Activated CD8-positive, alpha-beta T cell treated with anti-CD3 and anti-CD28 coated beads, Interleukin-2, amount 10 ng/mL, durations not matched to agents 7 days and 5 days (primary cell): ENCODE measurements around the gene KIAA0513. TPM values are rescaled to one million over a fixed set of nuclear protein-coding genes. Genes with fewer than 3 reads are reported as not detected.

Experiments used
- ATAC-seq: fragments of 150-1000 bp; cut with Tn5 transposase; one replicate; pipeline ENCODE4 v1.10.0; 2021; ENCODE audit warnings: moderate library complexity
- CTCF ChIA-PET: fragments of 350-600 bp; sonication (Branson Sonifier 250); formaldehyde crosslinking; loops from one replicate; lab custom pipeline; 2021; ENCODE audit warnings: antibody characterized with exemption; lab: Charles Lee
- POLR2A ChIA-PET: fragments of 350-600 bp; sonication (Branson Sonifier 250); formaldehyde crosslinking; loops from one replicate; lab custom pipeline; 2021; ENCODE audit warnings: antibody characterized with exemption; lab: Charles Lee
- DNase-seq: peaks from one replicate; pipeline ENCODE4 v3.0.0-alpha.2; 2020
- H3K27ac Mint-ChIP-seq: one replicate; pipeline ENCODE4 v1.8.0; 2021; ENCODE audit warnings: mild to moderate bottlenecking, mixed read lengths
- H3K27me3 Mint-ChIP-seq: one replicate; pipeline ENCODE4 v1.8.0; 2021; ENCODE audit warnings: low read depth, mixed read lengths
- H3K36me3 Mint-ChIP-seq: one replicate; pipeline ENCODE4 v1.8.0; 2021; ENCODE audit warnings: low read depth, mixed read lengths
- H3K4me1 Mint-ChIP-seq: one replicate; pipeline ENCODE4 v1.8.0; 2021; ENCODE audit warnings: low read depth, mixed read lengths
- H3K4me3 Mint-ChIP-seq: one replicate; pipeline ENCODE4 v1.8.0; 2021; ENCODE audit warnings: mild to moderate bottlenecking, mixed read lengths
- H3K9me3 Mint-ChIP-seq: one replicate; pipeline ENCODE4 v1.8.0; 2022; ENCODE audit warnings: mixed read lengths; ENCODE audit not compliant: insufficient read depth
- total RNA-seq, 2 experiments: library from RNA; stranded (reverse); gene quantifications; one replicate each; pipeline ENCODE4 v1.2.3, GENCODE V29; 2021

Gene KIAA0513
- total RNA-seq, 2 experiments from 2014 or later: 8.1 to 9.1 TPM

- no peak overlapping the region for H3K4me3 Mint-ChIP-seq
- CTCF ChIA-PET: interaction anchor here (3.1 kb wide), 1 partner anchor 69 kb away, joined by 13 read pairs; no protein-coding TSS in a partner anchor
- POLR2A ChIA-PET: no interaction called here
Measured at GRCh38 chr16:85017633-85018032, 10.0 kb upstream of the KIAA0513 start.

DNA sequence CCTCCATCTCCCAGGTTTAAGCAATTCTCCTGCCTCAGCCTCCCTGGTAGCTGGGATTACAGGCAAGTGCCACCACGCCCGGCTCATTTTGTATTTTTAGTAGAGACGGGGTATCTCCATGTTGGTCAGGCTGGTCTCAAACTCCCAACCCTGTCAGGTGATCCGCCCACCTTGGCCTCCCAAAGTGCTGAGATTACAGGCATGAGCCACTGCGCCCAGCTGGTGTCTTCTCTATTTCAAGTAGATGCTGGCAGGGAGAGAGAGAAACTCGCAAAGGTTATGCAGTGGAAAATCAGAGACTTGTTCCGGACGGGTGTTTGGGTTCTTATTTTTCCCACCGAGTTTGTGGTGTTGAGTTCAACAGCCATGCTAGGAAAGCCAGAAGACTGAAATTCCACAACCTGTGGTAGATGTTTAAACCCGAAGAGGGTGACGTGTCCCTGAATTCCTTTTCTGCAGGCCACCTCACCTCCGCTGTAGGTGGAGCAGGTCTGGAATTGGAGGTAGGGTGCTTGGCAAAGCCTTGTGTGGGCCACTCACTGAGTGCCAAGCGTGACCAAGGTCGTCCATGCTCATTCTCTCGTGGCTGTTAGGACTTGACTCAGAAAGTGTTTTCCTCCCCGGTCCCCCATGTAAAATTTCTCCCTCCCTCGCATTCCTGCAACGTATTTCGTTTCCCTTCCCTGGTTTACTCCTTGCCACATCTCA, 8.9 kb upstream of the KIAA0513 start:
- H3K27me3 Mint-ChIP-seq: peaks cover 20% of the 10 kb centered on the region
- DNase-seq (no peak), ATAC-seq (no peak)
- CTCF ChIA-PET: no interaction called here
- no peak overlapping the region for H3K27ac Mint-ChIP-seq
- POLR2A ChIA-PET: interaction anchor here (1.1 kb wide), 1 partner anchor 7 kb away, joined by 5 read pairs; the partner anchor contains the start of gene ZDHHC7
- H3K36me3 Mint-ChIP-seq: no peaks in the 10 kb centered on the region
- H3K9me3 Mint-ChIP-seq: no peaks in the 10 kb centered on the region
- H3K4me1 Mint-ChIP-seq: peaks cover 16% of the 10 kb centered on the region
- no peak overlapping the region for H3K4me3 Mint-ChIP-seq

More at GRCh38 chr16:85017633-85018032, 10.0 kb upstream of the KIAA0513 start:
- Mint-ChIP-seq H3K36me3 (no peaks in the 10 kb centered on the region), H3K9me3 (no peaks in the 10 kb centered on the region), H3K27ac (no peak overlapping the region), H3K27me3 (peaks cover 20% of the 10 kb centered on the region), H3K4me1 (peaks cover 16% of the 10 kb centered on the region)
- DNase-seq (no peak), ATAC-seq (no peak)

GRCh38 chr16:85019659-85020245, 7.8 kb upstream of the KIAA0513 start:
- H3K27me3 Mint-ChIP-seq: peaks cover 15% of the 10 kb centered on the region
- CTCF ChIA-PET: interaction anchor here (1.7 kb wide), 1 partner anchor 49 kb away, joined by 3 read pairs; no protein-coding TSS in a partner anchor
- no peak overlapping the region for H3K4me3 Mint-ChIP-seq
- POLR2A ChIA-PET: interaction anchor here (1.1 kb wide), 1 partner anchor 8 kb away, joined by 5 read pairs; the partner anchor contains the start of gene ZDHHC7
- H3K9me3 Mint-ChIP-seq: no peaks in the 10 kb centered on the region
- no peak overlapping the region for H3K27ac Mint-ChIP-seq
- ATAC-seq (no peak), DNase-seq (no peak)
- H3K4me1 Mint-ChIP-seq: peaks cover 16% of the 10 kb centered on the region
- no peaks in the 10 kb centered on the region for H3K36me3 Mint-ChIP-seq

- DNase-seq: no peak
- Mint-ChIP-seq H3K27ac (no peak overlapping the region), H3K9me3 (no peaks in the 10 kb centered on the region), H3K4me3 (peak overlapping the region; percentile 87), H3K36me3 (no peaks in the 10 kb centered on the region), H3K4me1 (peaks cover 37% of the 10 kb centered on the region), H3K27me3 (peaks cover 2% of the 10 kb centered on the region)
- POLR2A ChIA-PET: interaction anchor here (1.5 to 2.7 kb wide), 2 partner anchors 13 to 15 kb away, joined by 6 to 21 read pairs; partner anchors contain the start of gene ZDHHC7
- CTCF ChIA-PET: interaction anchor here (1.0 to 3.0 kb wide), 6 partner anchors 10 to 60 kb away, joined by 4 to 26 read pairs (median 8); no protein-coding TSS in a partner anchor
- no peak for ATAC-seq
Measured at GRCh38 chr16:85025781-85026653, 1.6 kb upstream of the KIAA0513 start.

GRCh38 chr16:85026703-85027102, 892 bp upstream of the KIAA0513 start:
- Mint-ChIP-seq H3K27ac (no peak overlapping the region), H3K9me3 (no peaks in the 10 kb centered on the region), H3K36me3 (no peaks in the 10 kb centered on the region), H3K4me3 (peak overlapping the region; percentile 87), H3K27me3 (no peaks in the 10 kb centered on the region), H3K4me1 (peaks cover 40% of the 10 kb centered on the region)
- ATAC-seq (no peak), DNase-seq (no peak)
- ChIA-PET POLR2A (interaction anchor here (0.8 to 2.7 kb wide), 4 partner anchors 14 to 61 kb away, joined by 3 to 21 read pairs (median 12); partner anchors contain the start of gene ZDHHC7), CTCF (interaction anchor here (1.0 to 3.0 kb wide), 11 partner anchors 11 to 64 kb away, joined by 4 to 26 read pairs (median 6); partner anchors contain the start of gene ZDHHC7)

- Mint-ChIP-seq H3K4me1 (peaks cover 41% of the 10 kb centered on the region), H3K4me3 (peak overlapping the region; percentile 87), H3K27me3 (no peaks in the 10 kb centered on the region), H3K9me3 (no peaks in the 10 kb centered on the region), H3K36me3 (no peaks in the 10 kb centered on the region), H3K27ac (peak overlapping the region; percentile 80)
- DNase-seq (peak; percentile 39), ATAC-seq (peak; percentile 18)
- ChIA-PET POLR2A (interaction anchor here (0.6 to 2.7 kb wide), 7 partner anchors 12 to 225 kb away, joined by 3 to 21 read pairs (median 3); partner anchors contain the start of gene ZDHHC7), CTCF (interaction anchor here (1.2 to 3.0 kb wide), 8 partner anchors 15 to 63 kb away, joined by 3 to 26 read pairs (median 8); partner anchors contain the start of gene ZDHHC7)
Measured at GRCh38 chr16:85027958-85028684, 526 bp downstream of the KIAA0513 start.

- POLR2A ChIA-PET: interaction anchor here (0.7 to 2.7 kb wide), 4 partner anchors 15 to 224 kb away, joined by 3 to 21 read pairs (median 11); partner anchors contain the start of gene ZDHHC7
- CTCF ChIA-PET: interaction anchor here (1.2 to 3.0 kb wide), 9 partner anchors 15 to 62 kb away, joined by 3 to 26 read pairs (median 9); partner anchors contain the start of gene ZDHHC7
- Mint-ChIP-seq H3K27me3 (no peaks in the 10 kb centered on the region), H3K9me3 (no peaks in the 10 kb centered on the region), H3K4me3 (peak overlapping the region; percentile 87), H3K36me3 (no peaks in the 10 kb centered on the region), H3K4me1 (peaks cover 41% of the 10 kb centered on the region), H3K27ac (peak overlapping the region; percentile 80)
- DNase-seq: peak; percentile 80
- peak; percentile 75 for ATAC-seq
Measured at GRCh38 chr16:85028685-85029407, 1.3 kb downstream of the KIAA0513 start.

- peak overlapping the region; percentile 80 for H3K27ac Mint-ChIP-seq
- peaks cover 41% of the 10 kb centered on the region for H3K4me1 Mint-ChIP-seq
- peak; percentile 57 for ATAC-seq
- ChIA-PET CTCF (interaction anchor here (2.5 kb wide), 1 partner anchor 57 kb away, joined by 10 read pairs; no protein-coding TSS in a partner anchor), POLR2A (no interaction called here)
- no peaks in the 10 kb centered on the region for H3K36me3 Mint-ChIP-seq
- H3K9me3 Mint-ChIP-seq: no peaks in the 10 kb centered on the region
- DNase-seq: peak; percentile 71
- H3K4me3 Mint-ChIP-seq: peak overlapping the region; percentile 87
- no peaks in the 10 kb centered on the region for H3K27me3 Mint-ChIP-seq
Measured at GRCh38 chr16:85029408-85029784, 1.8 kb downstream of the KIAA0513 start.

GRCh38 chr16:85029981-85030401, 2.4 kb downstream of the KIAA0513 start:
- Mint-ChIP-seq H3K36me3 (no peaks in the 10 kb centered on the region), H3K4me1 (peaks cover 41% of the 10 kb centered on the region), H3K27me3 (no peaks in the 10 kb centered on the region), H3K4me3 (no peak overlapping the region), H3K9me3 (no peaks in the 10 kb centered on the region), H3K27ac (no peak overlapping the region)
- POLR2A ChIA-PET: no interaction called here
- ATAC-seq: no peak
- CTCF ChIA-PET: interaction anchor here (2.5 kb wide), 1 partner anchor 56 kb away, joined by 10 read pairs; no protein-coding TSS in a partner anchor
- DNase-seq: no peak

DNA sequence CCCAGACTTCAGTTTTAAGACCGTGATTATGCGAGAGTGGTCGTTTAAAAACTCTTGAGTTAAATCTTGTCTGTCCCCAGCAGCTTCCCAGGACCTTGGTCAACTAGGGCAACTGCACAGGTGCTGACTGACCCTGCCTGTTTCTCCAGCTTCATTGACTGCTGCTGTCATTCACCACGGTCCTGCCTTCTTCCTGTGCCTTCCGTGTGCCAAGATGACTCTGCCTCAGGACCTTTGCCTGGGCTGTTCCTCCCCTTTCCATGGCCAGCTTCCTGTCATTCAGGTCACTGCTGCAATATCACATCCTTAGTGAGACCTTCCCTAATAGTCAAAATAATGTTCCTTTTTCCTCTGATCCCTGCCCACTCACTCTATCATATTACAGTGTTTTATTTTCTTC, 3.9 kb downstream of the KIAA0513 start:
- ChIA-PET POLR2A (no interaction called here), CTCF (interaction anchor here (1.4 to 2.5 kb wide), 3 partner anchors 24 to 83 kb away, joined by 3 to 10 read pairs (median 6); no protein-coding TSS in a partner anchor)
- H3K4me1 Mint-ChIP-seq: peaks cover 37% of the 10 kb centered on the region
- DNase-seq (no peak), ATAC-seq (no peak)
- H3K27me3 Mint-ChIP-seq: no peaks in the 10 kb centered on the region
- H3K9me3 Mint-ChIP-seq: no peaks in the 10 kb centered on the region
- no peak overlapping the region for H3K4me3 Mint-ChIP-seq
- no peaks in the 10 kb centered on the region for H3K36me3 Mint-ChIP-seq
- no peak overlapping the region for H3K27ac Mint-ChIP-seq
